ENCODE measurements around the gene CLPTM1L. TPM values are rescaled to one million over a fixed set of nuclear protein-coding genes. Genes with fewer than 3 reads are reported as not detected.

The CLPTM1L gene
- total and polyA plus RNA-seq, 12 donors: 40.7 to 96.5 (median 83.2) TPM

DNA sequence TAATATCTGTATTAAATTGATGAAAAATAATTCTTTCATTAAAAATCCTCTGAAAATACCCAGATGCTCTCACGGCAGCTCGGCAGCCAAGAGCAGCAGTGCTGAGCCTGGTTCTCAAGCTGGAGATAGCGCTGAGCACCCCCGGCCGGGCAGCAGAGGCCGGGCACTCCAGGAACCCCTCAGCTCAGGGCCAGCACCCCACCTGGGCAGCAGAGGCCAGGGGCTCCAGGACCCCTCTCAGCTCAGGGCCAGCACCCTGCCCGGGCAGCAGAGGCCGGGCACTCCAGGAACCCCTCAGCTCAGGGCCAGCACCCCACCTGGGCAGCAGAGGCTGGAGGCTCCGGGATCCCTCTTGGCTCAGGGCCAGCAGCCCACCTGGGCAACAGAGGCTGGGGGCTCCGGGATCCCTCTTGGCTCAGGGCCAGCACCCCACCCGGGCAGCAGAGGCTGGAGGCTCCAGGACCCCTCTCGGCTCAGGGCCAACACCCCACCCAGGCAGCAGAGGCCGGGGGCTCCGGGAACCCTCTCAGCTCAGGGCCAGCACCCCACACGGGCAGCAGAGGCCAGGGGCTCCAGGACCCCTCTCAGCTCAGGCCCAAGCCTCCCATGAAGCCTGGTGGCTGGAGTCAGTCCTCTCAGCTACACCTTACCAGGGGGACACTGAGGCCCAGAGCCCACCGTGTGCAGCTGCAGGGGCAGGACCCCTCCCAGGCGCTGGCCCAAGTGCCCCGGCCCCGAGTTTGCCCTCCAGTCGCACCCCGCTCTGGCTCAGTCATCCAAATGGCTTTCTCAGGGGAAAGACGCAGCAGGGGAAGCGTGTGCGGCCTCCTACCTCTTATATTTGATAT, 21.7 kb downstream of the CLPTM1L start:
- 90 to 98% (median 91%) methylated on average over 16 to 24 of the region's 24 CpGs for WGBS, 4 donors
- H3K4me3 ChIP-seq: no peak overlapping the region
- intact Hi-C loops (cut with DNase I): no loop called here
- no peaks in the 10 kb centered on the region for H3K27me3 ChIP-seq
- H3K4me1 ChIP-seq (replicated peaks in 1 of 2): no peaks in the 10 kb centered on the region
- DNase-seq: peak in 1 of 7 donors; percentile 17
- no peaks in the 10 kb centered on the region for H3K9me3 ChIP-seq (replicated peaks in 1 of 3)
- no peak overlapping the region for H3K27ac ChIP-seq
- TF ChIP-seq, protein P1, sequence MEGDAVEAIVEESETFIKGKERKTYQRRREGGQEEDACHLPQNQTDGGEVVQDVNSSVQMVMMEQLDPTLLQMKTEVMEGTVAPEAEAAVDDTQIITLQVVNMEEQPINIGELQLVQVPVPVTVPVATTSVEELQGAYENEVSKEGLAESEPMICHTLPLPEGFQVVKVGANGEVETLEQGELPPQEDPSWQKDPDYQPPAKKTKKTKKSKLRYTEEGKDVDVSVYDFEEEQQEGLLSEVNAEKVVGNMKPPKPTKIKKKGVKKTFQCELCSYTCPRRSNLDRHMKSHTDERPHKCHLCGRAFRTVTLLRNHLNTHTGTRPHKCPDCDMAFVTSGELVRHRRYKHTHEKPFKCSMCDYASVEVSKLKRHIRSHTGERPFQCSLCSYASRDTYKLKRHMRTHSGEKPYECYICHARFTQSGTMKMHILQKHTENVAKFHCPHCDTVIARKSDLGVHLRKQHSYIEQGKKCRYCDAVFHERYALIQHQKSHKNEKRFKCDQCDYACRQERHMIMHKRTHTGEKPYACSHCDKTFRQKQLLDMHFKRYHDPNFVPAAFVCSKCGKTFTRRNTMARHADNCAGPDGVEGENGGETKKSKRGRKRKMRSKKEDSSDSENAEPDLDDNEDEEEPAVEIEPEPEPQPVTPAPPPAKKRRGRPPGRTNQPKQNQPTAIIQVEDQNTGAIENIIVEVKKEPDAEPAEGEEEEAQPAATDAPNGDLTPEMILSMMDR (IDR thresholded peaks at IDR 0.05): no peak
- TF ChIP-seq POLR2A (IDR thresholded peaks at IDR 0.05): no peak
- peaks cover 0 to 70% of the 10 kb centered on the region in 2 donors for H3K36me3 ChIP-seq (replicated peaks in 1 of 2)

DNA sequence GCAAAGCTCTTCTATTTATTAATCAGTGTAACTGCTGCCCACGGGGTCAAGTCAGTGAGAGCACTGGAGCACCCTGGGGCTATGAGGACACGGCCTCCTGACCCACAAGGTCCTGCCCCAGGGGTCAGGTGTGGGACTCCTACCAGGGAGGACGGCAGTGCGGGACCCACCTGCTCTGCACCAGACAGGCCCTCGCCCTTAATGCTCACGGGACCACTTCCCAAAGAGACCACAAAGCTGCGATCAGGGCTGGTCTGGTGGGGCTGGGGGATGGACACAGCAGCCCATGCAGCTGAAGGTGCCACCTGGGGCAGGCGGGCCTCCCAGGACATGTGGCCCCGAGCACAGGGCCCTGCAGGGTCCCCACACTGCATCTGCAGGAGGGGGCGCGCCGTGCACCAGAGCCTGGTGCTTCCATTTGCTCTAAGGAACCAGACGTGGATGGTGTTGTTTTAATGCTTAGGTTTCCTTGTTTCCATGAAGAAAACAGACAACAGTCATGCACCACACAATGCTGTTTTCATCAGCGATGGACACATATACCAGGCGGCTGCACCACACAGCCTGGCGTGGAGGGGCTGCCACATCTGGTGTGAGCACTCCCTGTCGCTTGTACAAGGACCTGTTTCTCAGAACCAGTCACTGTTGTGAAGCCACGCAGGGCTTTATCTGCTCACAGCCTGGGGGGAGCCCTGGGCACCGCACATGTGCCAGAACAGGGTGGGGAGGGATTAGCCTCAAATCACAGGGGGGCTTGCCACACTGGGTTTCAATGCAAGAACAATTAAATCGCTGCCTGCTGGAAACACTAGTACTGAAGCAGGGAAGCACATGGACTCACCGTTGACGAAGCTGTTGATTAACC, 22.6 kb downstream of the CLPTM1L start:
- TF ChIP-seq POLR2A (IDR thresholded peaks at IDR 0.05): no peak
- TF ChIP-seq, protein P1 (IDR thresholded peaks at IDR 0.05): no peak
- Histone ChIP-seq H3K4me1 (replicated peaks in 1 of 2) (no peaks in the 10 kb centered on the region), H3K36me3 (replicated peaks in 1 of 2) (peaks cover 0 to 78% of the 10 kb centered on the region in 2 donors), H3K9me3 (replicated peaks in 1 of 3) (no peaks in the 10 kb centered on the region), H3K4me3 (no peak overlapping the region), H3K27me3 (no peaks in the 10 kb centered on the region), H3K27ac (no peak overlapping the region)
- peak in 1 of 7 donors; percentile 9 for DNase-seq
- intact Hi-C loops (cut with DNase I): no loop called here
- WGBS, 4 donors: 92 to 96% (median 93%) methylated on average over 14 to 22 of the region's 22 CpGs

GRCh38 chr5:1321576-1321975, 23.3 kb downstream of the CLPTM1L start:
- WGBS, 4 donors: 94% methylated on average over 14 to 16 of the region's 16 CpGs
- Histone ChIP-seq H3K4me3 (no peak overlapping the region), H3K27ac (no peak overlapping the region), H3K4me1 (replicated peaks in 1 of 2) (no peaks in the 10 kb centered on the region), H3K27me3 (no peaks in the 10 kb centered on the region), H3K36me3 (replicated peaks in 1 of 2) (peaks cover 0 to 78% of the 10 kb centered on the region in 2 donors), H3K9me3 (replicated peaks in 1 of 3) (no peaks in the 10 kb centered on the region)
- intact Hi-C loops (cut with DNase I): no loop called here
- DNase-seq: peak in 1 of 7 donors; percentile 11
- TF ChIP-seq POLR2A (IDR thresholded peaks at IDR 0.05): no peak
- TF ChIP-seq, protein P1 (IDR thresholded peaks at IDR 0.05): no peak

Measured in adrenal gland (tissue), 12 donors.